OCI-LY1 (cell line): ENCODE measurements around the gene MX1.

Source experiments
- H2AFZ ChIP-seq: fragments of 200-600 bp; sonication (generic), shearing (Covaris generic); 2 replicates; pipeline ENCODE4 v1.6.0; 2014; ENCODE audit warnings: antibody characterized with exemption, mild to moderate bottlenecking, low read length
- H3F3A ChIP-seq: fragments of 200-600 bp; sonication (generic), shearing (Covaris generic); 2 replicates; pipeline ENCODE4 v1.6.0; 2014; ENCODE audit warnings: mild to moderate bottlenecking, antibody characterized with exemption, low read length, moderate library complexity; ENCODE audit not compliant: insufficient read depth
- H3K27ac ChIP-seq: fragments of 200-600 bp; sonication (generic); 2 replicates; pipeline ENCODE4 v1.5.1; 2014; ENCODE audit warnings: low read length, mixed run types, mild to moderate bottlenecking, low read depth; ENCODE audit not compliant: poor library complexity, severe bottlenecking
- H3K27me3 ChIP-seq: fragments of 200-600 bp; sonication (generic); 2 replicates; pipeline ENCODE4 v1.6.0; 2014; ENCODE audit warnings: antibody characterized with exemption, mild to moderate bottlenecking, low read length, moderate library complexity; ENCODE audit not compliant: insufficient read depth
- H3K36me3 ChIP-seq: fragments of 200-600 bp; sonication (generic); 2 replicates; pipeline ENCODE4 v1.6.1; 2014; ENCODE audit warnings: mild to moderate bottlenecking, antibody characterized with exemption, low read length, moderate library complexity, mixed read lengths; ENCODE audit not compliant: insufficient read depth
- H3K4me1 ChIP-seq: fragments of 200-600 bp; sonication (generic); 2 replicates; pipeline ENCODE4 v1.5.1; 2014; ENCODE audit warnings: mild to moderate bottlenecking, low read length, moderate library complexity; ENCODE audit not compliant: insufficient read depth, severe bottlenecking
- H3K4me2 ChIP-seq: fragments of 200-600 bp; sonication (generic), shearing (Covaris generic); 2 replicates; pipeline ENCODE4 v1.6.1; 2014; ENCODE audit warnings: low read length
- H3K4me3 ChIP-seq: fragments of 200-600 bp; sonication (generic); 2 replicates; pipeline ENCODE4 v1.5.1; 2014; ENCODE audit warnings: low read length, low read depth, mild to moderate bottlenecking, mixed read lengths; ENCODE audit not compliant: poor library complexity, severe bottlenecking
- H3K79me2 ChIP-seq: fragments of 200-600 bp; shearing (Covaris generic); 2 replicates; pipeline ENCODE4 v1.6.1; 2016; ENCODE audit warnings: mixed run types, low read length, mixed read lengths; ENCODE audit not compliant: insufficient read depth
- H3K9ac ChIP-seq: fragments of 200-600 bp; sonication (generic), shearing (Covaris generic); 2 replicates; pipeline ENCODE4 v1.6.1; 2014; ENCODE audit warnings: mild to moderate bottlenecking, low read length, mixed read lengths
- H3K9me2 ChIP-seq: fragments of 200-600 bp; sonication (generic), shearing (Covaris generic); 2 replicates; pipeline ENCODE4 v1.6.1; 2014; ENCODE audit warnings: low read depth, mild to moderate bottlenecking, low read length, mixed read lengths
- H3K9me3 ChIP-seq: fragments of 200-600 bp; shearing (Covaris generic); 2 replicates; pipeline ENCODE4 v1.6.1; 2014; ENCODE audit warnings: low read length, mixed read lengths
- H4K20me1 ChIP-seq: fragments of 200-600 bp; sonication (generic), shearing (Covaris generic); 2 replicates; pipeline ENCODE4 v1.6.0; 2016; ENCODE audit warnings: mild to moderate bottlenecking, low read length; ENCODE audit not compliant: insufficient read depth
- CTCF ChIP-seq: fragments of 200-600 bp; sonication (generic), shearing (Covaris generic); IDR thresholded peaks from 2 replicates; pipeline ENCODE4 v1.5.1; 2017; ENCODE audit warnings: mild to moderate bottlenecking, antibody characterized with exemption, low read length, moderate library complexity, mixed read lengths
- EZH2 ChIP-seq: fragments of 200-600 bp; sonication (generic), shearing (Covaris generic); IDR thresholded peaks from 2 replicates; pipeline ENCODE4 v1.8.0; 2017; ENCODE audit warnings: borderline replicate concordance, mixed run types, mild to moderate bottlenecking, antibody characterized with exemption, low read length, moderate library complexity, mixed read lengths

MX1 gene

GRCh38 chr21:41480086-41480690 is 54.1 kb downstream of the MX1 start:
- H3K9me3 ChIP-seq = no peaks in the 10 kb centered on the region
- no peaks in the 10 kb centered on the region for H3K9me2 ChIP-seq
- H3K4me2 ChIP-seq = no peak overlapping the region
- H3K27me3 ChIP-seq = peaks cover 10% of the 10 kb centered on the region
- no peaks in the 10 kb centered on the region for H3K36me3 ChIP-seq
- no peaks in the 10 kb centered on the region for H3K4me1 ChIP-seq
- no peaks in the 10 kb centered on the region for H3F3A ChIP-seq
- H3K27ac ChIP-seq = no peak overlapping the region
- no peaks in the 10 kb centered on the region for H3K79me2 ChIP-seq
- H2AFZ ChIP-seq = no peak overlapping the region
- TF ChIP-seq EZH2 (no peak), CTCF (no peak)
- H3K4me3 ChIP-seq = no peak overlapping the region
- H3K9ac ChIP-seq = no peak overlapping the region
- no peaks in the 10 kb centered on the region for H4K20me1 ChIP-seq

DNA sequence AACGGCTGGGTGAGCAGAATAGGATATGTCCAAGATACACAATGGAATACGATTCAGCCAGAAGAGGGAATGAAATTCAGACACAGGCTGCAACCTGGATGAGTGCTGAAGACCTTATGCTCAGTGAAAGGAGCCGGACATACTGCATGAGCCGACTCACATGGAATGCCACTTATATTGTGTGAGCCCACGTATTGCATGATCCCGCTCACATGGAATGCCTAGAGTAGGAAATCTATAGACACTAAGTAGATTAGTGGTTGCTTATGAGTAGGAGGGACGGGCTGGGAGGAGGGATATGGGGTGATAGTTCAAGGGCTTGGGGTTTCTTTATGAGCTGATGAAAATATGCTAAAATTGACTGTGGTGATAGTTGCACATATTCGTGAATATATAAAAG is 55.2 kb downstream of the MX1 start:
- no peaks in the 10 kb centered on the region for H3K9me2 ChIP-seq
- H3K4me1 ChIP-seq = no peaks in the 10 kb centered on the region
- H3K4me3 ChIP-seq = no peak overlapping the region
- no peak overlapping the region for H2AFZ ChIP-seq
- no peak overlapping the region for H3K4me2 ChIP-seq
- H3K27me3 ChIP-seq = peaks cover 7% of the 10 kb centered on the region
- no peaks in the 10 kb centered on the region for H4K20me1 ChIP-seq
- no peak overlapping the region for H3K27ac ChIP-seq
- TF ChIP-seq EZH2 (no peak), CTCF (no peak)
- no peak overlapping the region for H3K9ac ChIP-seq
- H3F3A ChIP-seq = no peaks in the 10 kb centered on the region
- no peaks in the 10 kb centered on the region for H3K36me3 ChIP-seq
- H3K9me3 ChIP-seq = no peaks in the 10 kb centered on the region
- no peaks in the 10 kb centered on the region for H3K79me2 ChIP-seq

- peaks cover 6% of the 10 kb centered on the region for H3K27me3 ChIP-seq
- no peaks in the 10 kb centered on the region for H3K36me3 ChIP-seq
- no peak overlapping the region for H3K9ac ChIP-seq
- no peaks in the 10 kb centered on the region for H3K4me1 ChIP-seq
- TF ChIP-seq EZH2 = no peak
- TF ChIP-seq CTCF = no peak
- H3K27ac ChIP-seq = no peak overlapping the region
- H3K79me2 ChIP-seq = no peaks in the 10 kb centered on the region
- H3K4me2 ChIP-seq = no peak overlapping the region
- no peaks in the 10 kb centered on the region for H3K9me2 ChIP-seq
- no peaks in the 10 kb centered on the region for H4K20me1 ChIP-seq
- no peaks in the 10 kb centered on the region for H3F3A ChIP-seq
- H3K4me3 ChIP-seq = no peak overlapping the region
- no peaks in the 10 kb centered on the region for H3K9me3 ChIP-seq
- H2AFZ ChIP-seq = no peak overlapping the region
Observed at GRCh38 chr21:41482301-41482700, 56.3 kb downstream of the MX1 start.
